K562 (cell line): ENCODE results near the gene PGAP3. TPM values are rescaled to one million over a fixed set of nuclear protein-coding genes. Genes with fewer than 3 reads are reported as not detected.

Experiments
- ATAC-seq: fragments of 200-7000 bp; cut with Tn5 transposase; 3 replicates; pipeline ENCODE4 v1.9.1; 2020; ENCODE audit warnings: moderate library complexity
- BruUV-seq: library from RNA; stranded (reverse); fragments of 400-500 nt; replicated peaks from 2 replicates; lab custom pipeline; 2021; lab: Mats Ljungman, UMichigan
- CTCF ChIA-PET: fragments of 300-600 bp; formaldehyde crosslinking; extraction: SDS; loops from one replicate; lab custom pipeline; 2021; ENCODE audit warnings: low intra/inter-chr PET ratio; lab: Yijun Ruan, JAX
- POLR2A ChIA-PET: fragments of 300-600, 350-650 bp; sonication (Branson Sonifier 250); formaldehyde crosslinking; extraction: SDS; loops from one replicate; lab custom pipeline; 2021; ENCODE audit warnings: antibody characterized with exemption, inconsistent platforms; lab: Yijun Ruan, JAX
- DNase-seq, 4 experiments: peaks; one replicate each; pipeline versions ENCODE4 v3.0.0 to v3.0.0-alpha.2; 2011 to 2018; ENCODE audit warnings: low spot score in 3 of 4, mixed read lengths in 3 of 4; ENCODE audit errors: extremely low read depth in 1 of 4
- FAIRE-seq: peaks from 2 replicates; lab custom pipeline; 2011; peaks lifted over from hg19 to GRCh38; lab: Jason Lieb, UNC
- H2AFZ ChIP-seq: 2 replicates; pipeline ENCODE4 v1.6.0; 2011; ENCODE audit warnings: low read depth, low read length, control low read depth, inconsistent platforms
- H3K27ac ChIP-seq: fragments of 200-600 bp; 3 replicates; pipeline ENCODE4 v1.8.0; 2011; ENCODE audit warnings: low read depth, mild to moderate bottlenecking, control low read depth, inconsistent platforms, low read length, moderate library complexity, mixed read lengths; ENCODE audit errors: extremely low read depth
- H3K27me3 ChIP-seq, 2 experiments: fragments of 300-600 bp in 1 of 2; 2 replicates in 1 of 2; 3 replicates in 1 of 2; pipeline versions ENCODE4 v1.6.0 to v1.8.0; 2011; ENCODE audit warnings: inconsistent platforms in 2 of 2, low read length in 2 of 2, mild to moderate bottlenecking in 1 of 2, mixed read lengths in 1 of 2, moderate library complexity in 1 of 2; ENCODE audit not compliant: control insufficient read depth in 2 of 2, insufficient read depth in 2 of 2
- H3K36me3 ChIP-seq: fragments of 300-600 bp; 3 replicates; pipeline ENCODE4 v1.8.0; 2011; ENCODE audit warnings: mild to moderate bottlenecking, low read length, inconsistent platforms; ENCODE audit not compliant: control insufficient read depth, insufficient read depth
- H3K4me1 ChIP-seq, 2 experiments: fragments of 200-600 bp in 1 of 2; replicated peaks in 1 of 2; 2 replicates in 1 of 2; 3 replicates in 1 of 2; pipeline versions ENCODE4 v1.5.1 to v1.8.0; 2011; ENCODE audit warnings: inconsistent platforms in 2 of 2, low read length in 2 of 2, mild to moderate bottlenecking in 1 of 2, mixed read lengths in 1 of 2, moderate library complexity in 1 of 2; ENCODE audit not compliant: control insufficient read depth in 2 of 2, insufficient read depth in 2 of 2
- H3K4me2 ChIP-seq: 2 replicates; pipeline ENCODE4 v1.6.1; 2011; ENCODE audit warnings: low read length, control low read depth, inconsistent platforms, mixed read lengths; ENCODE audit not compliant: insufficient read depth
- H3K4me3 ChIP-seq: fragments of 200-600 bp; sonication (generic), shearing (Covaris generic); 2 replicates; pipeline ENCODE4 v1.5.1; 2016; ENCODE audit warnings: control low read depth, inconsistent platforms
- H3K79me2 ChIP-seq: fragments of 200-600 bp; 3 replicates; pipeline ENCODE4 v1.8.0; 2011; ENCODE audit warnings: low read length, inconsistent platforms; ENCODE audit not compliant: control insufficient read depth, insufficient read depth
- H3K9ac ChIP-seq, 2 experiments: 2 replicates each; pipeline versions ENCODE4 v1.6.0 to v1.6.1; 2011; ENCODE audit warnings: low read depth in 2 of 2, low read length in 2 of 2, control low read depth in 1 of 2, inconsistent platforms in 1 of 2, mild to moderate bottlenecking in 1 of 2, mixed read lengths in 1 of 2; ENCODE audit not compliant: insufficient read depth in 1 of 2
- H3K9me1 ChIP-seq: one replicate; pipeline ENCODE4 v1.6.0; 2011; ENCODE audit warnings: inconsistent platforms, mild to moderate bottlenecking, low read length, moderate library complexity; ENCODE audit not compliant: control insufficient read depth, insufficient read depth
- H3K9me3 ChIP-seq: replicated peaks from 2 replicates; pipeline ENCODE4 v1.5.1; 2011; ENCODE audit warnings: low read depth, low read length, inconsistent platforms; ENCODE audit not compliant: control insufficient read depth, insufficient read depth
- H4K20me1 ChIP-seq: replicated peaks from 2 replicates; pipeline ENCODE4 v1.6.1; 2011; ENCODE audit warnings: low read length, inconsistent platforms, mixed read lengths; ENCODE audit not compliant: control insufficient read depth, insufficient read depth
- BRD4 ChIP-seq: fragments of 200-600 bp; sonication (generic); IDR thresholded peaks from 2 replicates; pipeline ENCODE4 v1.6.1; 2017; ENCODE audit warnings: inconsistent platforms
- FOXK2 ChIP-seq, 2 experiments: fragments of 450-650 bp; IDR thresholded peaks in 1 of 2; conservative IDR thresholded peaks in 1 of 2; 2 replicates each; pipeline ENCODE4 v1.6.1; 2016; ENCODE audit warnings: low read depth in 2 of 2, mild to moderate bottlenecking in 1 of 2
- RBM15 ChIP-seq: fragments of 200-400 bp; formaldehyde crosslinking; IDR thresholded peaks from 2 replicates; pipeline ENCODE4 v1.6.1; 2018; ENCODE audit warnings: mild to moderate bottlenecking, low read length, moderate library complexity; ENCODE audit not compliant: insufficient read depth
- TBL1XR1 ChIP-seq, 2 experiments: IDR thresholded peaks; 2 replicates each; pipeline ENCODE4 v1.6.1; 2012; ENCODE audit warnings: improper control_type of control experiment in 2 of 2, low read length in 2 of 2, mild to moderate bottlenecking in 1 of 2
- ZNF316 ChIP-seq: fragments of 450-650 bp; IDR thresholded peaks from 2 replicates; pipeline ENCODE4 v1.6.1; 2016
- WGBS: fragments of 100-300 bp; shearing (Covaris generic); methylation state at CpG from one replicate; pipeline ENCODE4 v1.1.6; 2016; ENCODE audit warnings: low coverage, mixed read lengths; ENCODE audit not compliant: insufficient coverage; ENCODE audit errors: missing lambda C conversion rate; 5-methylcytosine and 5-hydroxymethylcytosine counted together
- in situ Hi-C: fragments of 300-500 bp; cut with MboI; formaldehyde crosslinking; loops from 4 replicates; pipeline ENCODE4 v1.15.0; 2018; ENCODE audit warnings: inconsistent platforms, mixed read lengths
- intact Hi-C: fragments of 100-400 bp; cut with micrococcal nuclease; formaldehyde crosslinking; loops from 2 replicates; pipeline ENCODE4 v1.14.2; 2022
- polyA plus RNA-seq, 8 experiments: library from polyadenylated mRNA; depleted of rRNA in 4 of 8; stranded (reverse) in 5 of 8; unstranded in 3 of 8; fragments of >200 nt; fragmentation: Nextera tagmentation in 2 of 8; fragmentation: Illumina TruSeq in 1 of 8; extraction: Ambion mirVana in 2 of 8; extraction: Trizol in 1 of 8; gene quantifications; 2 replicates each; pipeline versions ENCODE4 v1.2.1 to v1.2.3, GENCODE V29; 2011 to 2014; ENCODE audit warnings: inconsistent platforms in 1 of 8, missing spikeins in 1 of 8
- total RNA-seq, 7 experiments: library from RNA; depleted of rRNA in 6 of 7; stranded (reverse); fragments of >200 nt in 6 of 7; fragmentation: Illumina TruSeq in 2 of 7; extraction: Trizol in 2 of 7; gene quantifications; 2 replicates each; pipeline versions ENCODE4 v1.2.1 to v1.2.3, GENCODE V29; 2011 to 2021; ENCODE audit warnings: low replicate concordance in 1 of 7
- TF ChIP-seq, protein P1 (sequence below): sonication (generic); formaldehyde crosslinking; IDR thresholded peaks from 2 replicates; pipeline ENCODE4 v1.8.0; 2023; ENCODE audit warnings: mild to moderate bottlenecking, missing genetic modification reagents
- TF ChIP-seq, protein P2 (sequence below): fragments of 450-650 bp; IDR thresholded peaks from 2 replicates; pipeline ENCODE4 v1.6.1; 2018; ENCODE audit not compliant: partially characterized antibody

Gene PGAP3
- total and polyA plus RNA-seq, 9 of the 15 experiments (the other 6 are each of a cell fraction or from before 2014, with no cell fraction given), result 0.38 to 9.4 (median 4.5) TPM

DNA sequence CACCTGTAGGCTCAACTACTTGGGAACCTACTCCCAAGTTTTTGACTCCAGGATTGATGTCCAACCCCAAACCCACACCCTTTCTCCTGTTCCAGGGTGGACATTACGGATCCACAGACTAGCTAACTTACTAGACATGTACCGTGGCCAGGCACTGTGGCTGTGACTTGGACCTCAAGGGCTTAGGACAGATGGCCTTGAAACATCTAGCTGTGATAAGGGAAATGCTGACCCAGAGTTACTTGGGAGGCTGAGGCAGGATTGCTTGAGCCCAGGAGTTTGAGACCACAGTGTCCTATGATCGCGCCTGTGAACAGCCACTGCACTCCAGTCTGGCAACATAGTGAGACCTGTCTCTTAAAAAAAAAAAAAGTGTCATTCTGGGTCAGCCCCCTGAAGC, 46.8 kb downstream of the PGAP3 start:
- ATAC-seq, result no peak
- Histone ChIP-seq H3K9me3 (no peaks in the 10 kb centered on the region), H3K9me1 (no peaks in the 10 kb centered on the region), H3K4me1 (peaks cover 65% of the 10 kb centered on the region in 2 experiments), H3K27ac (no peak overlapping the region), H3K79me2 (peaks cover 82% of the 10 kb centered on the region), H3K4me3 (no peak overlapping the region), H3K36me3 (peaks cover 11% of the 10 kb centered on the region; the same call in 2 of the 3 replicates), H2AFZ (no peak overlapping the region)
- intact Hi-C loops (no loop called here), in situ Hi-C loops (no loop called here)
- no peak for DNase-seq
- peak; percentile 72 for FAIRE-seq
- TF ChIP-seq ZNF316 (peak; percentile 55), BRD4 (no peak), FOXK2 (conservative IDR thresholded peaks at IDR 0.05 in 1 of 2, IDR thresholded peaks at IDR 0.05 in 1 of 2; ENCODE audit: low read depth in 2 of 2) (no peak), TBL1XR1 (IDR thresholded peaks at IDR 0.05; ENCODE audit: low read length in 2 of 2) (no peak), RBM15 (no peak)
- TF ChIP-seq, protein P1, sequence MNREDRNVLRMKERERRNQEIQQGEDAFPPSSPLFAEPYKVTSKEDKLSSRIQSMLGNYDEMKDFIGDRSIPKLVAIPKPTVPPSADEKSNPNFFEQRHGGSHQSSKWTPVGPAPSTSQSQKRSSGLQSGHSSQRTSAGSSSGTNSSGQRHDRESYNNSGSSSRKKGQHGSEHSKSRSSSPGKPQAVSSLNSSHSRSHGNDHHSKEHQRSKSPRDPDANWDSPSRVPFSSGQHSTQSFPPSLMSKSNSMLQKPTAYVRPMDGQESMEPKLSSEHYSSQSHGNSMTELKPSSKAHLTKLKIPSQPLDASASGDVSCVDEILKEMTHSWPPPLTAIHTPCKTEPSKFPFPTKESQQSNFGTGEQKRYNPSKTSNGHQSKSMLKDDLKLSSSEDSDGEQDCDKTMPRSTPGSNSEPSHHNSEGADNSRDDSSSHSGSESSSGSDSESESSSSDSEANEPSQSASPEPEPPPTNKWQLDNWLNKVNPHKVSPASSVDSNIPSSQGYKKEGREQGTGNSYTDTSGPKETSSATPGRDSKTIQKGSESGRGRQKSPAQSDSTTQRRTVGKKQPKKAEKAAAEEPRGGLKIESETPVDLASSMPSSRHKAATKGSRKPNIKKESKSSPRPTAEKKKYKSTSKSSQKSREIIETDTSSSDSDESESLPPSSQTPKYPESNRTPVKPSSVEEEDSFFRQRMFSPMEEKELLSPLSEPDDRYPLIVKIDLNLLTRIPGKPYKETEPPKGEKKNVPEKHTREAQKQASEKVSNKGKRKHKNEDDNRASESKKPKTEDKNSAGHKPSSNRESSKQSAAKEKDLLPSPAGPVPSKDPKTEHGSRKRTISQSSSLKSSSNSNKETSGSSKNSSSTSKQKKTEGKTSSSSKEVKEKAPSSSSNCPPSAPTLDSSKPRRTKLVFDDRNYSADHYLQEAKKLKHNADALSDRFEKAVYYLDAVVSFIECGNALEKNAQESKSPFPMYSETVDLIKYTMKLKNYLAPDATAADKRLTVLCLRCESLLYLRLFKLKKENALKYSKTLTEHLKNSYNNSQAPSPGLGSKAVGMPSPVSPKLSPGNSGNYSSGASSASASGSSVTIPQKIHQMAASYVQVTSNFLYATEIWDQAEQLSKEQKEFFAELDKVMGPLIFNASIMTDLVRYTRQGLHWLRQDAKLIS (CRISPR knock-in tag), result no peak
- TF ChIP-seq, protein P2, sequence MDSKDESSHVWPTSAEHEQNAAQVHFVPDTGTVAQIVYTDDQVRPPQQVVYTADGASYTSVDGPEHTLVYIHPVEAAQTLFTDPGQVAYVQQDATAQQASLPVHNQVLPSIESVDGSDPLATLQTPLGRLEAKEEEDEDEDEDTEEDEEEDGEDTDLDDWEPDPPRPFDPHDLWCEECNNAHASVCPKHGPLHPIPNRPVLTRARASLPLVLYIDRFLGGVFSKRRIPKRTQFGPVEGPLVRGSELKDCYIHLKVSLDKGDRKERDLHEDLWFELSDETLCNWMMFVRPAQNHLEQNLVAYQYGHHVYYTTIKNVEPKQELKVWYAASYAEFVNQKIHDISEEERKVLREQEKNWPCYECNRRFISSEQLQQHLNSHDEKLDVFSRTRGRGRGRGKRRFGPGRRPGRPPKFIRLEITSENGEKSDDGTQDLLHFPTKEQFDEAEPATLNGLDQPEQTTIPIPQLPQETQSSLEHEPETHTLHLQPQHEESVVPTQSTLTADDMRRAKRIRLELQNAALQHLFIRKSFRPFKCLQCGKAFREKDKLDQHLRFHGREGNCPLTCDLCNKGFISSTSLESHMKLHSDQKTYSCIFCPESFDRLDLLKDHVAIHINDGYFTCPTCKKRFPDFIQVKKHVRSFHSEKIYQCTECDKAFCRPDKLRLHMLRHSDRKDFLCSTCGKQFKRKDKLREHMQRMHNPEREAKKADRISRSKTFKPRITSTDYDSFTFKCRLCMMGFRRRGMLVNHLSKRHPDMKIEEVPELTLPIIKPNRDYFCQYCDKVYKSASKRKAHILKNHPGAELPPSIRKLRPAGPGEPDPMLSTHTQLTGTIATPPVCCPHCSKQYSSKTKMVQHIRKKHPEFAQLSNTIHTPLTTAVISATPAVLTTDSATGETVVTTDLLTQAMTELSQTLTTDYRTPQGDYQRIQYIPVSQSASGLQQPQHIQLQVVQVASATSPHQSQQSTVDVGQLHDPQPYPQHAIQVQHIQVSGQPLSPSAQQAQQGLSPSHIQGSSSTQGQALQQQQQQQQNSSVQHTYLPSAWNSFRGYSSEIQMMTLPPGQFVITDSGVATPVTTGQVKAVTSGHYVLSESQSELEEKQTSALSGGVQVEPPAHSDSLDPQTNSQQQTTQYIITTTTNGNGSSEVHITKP, result no peak
- TF ChIP-seq, all 486 proteins: peak for 1
- H3K9ac ChIP-seq, result peak overlapping the region in 1 of 2 experiments; percentile 81; a peak in 1 of 4 replicates
- H4K20me1 ChIP-seq, result peaks cover 26% of the 10 kb centered on the region
- POLR2A ChIA-PET, result interaction anchor here (0.6 to 1.4 kb wide), 2 partner anchors 26 to 645 kb away, joined by 3 to 4 read pairs; no protein-coding TSS in a partner anchor
- peak overlapping the region; percentile 28; the same call in 1 of the 2 replicates for H3K4me2 ChIP-seq
- WGBS, result 78% methylated on average over 4 of the region's 4 CpGs
- CTCF ChIA-PET, result no interaction called here
- BruUV-seq, result no TSS peak
- H3K27me3 ChIP-seq, result no peaks in the 10 kb centered on the region
